H9 (cell line): Measurements from ENCODE around the gene FSTL1. TPM values are rescaled to one million over a fixed set of nuclear protein-coding genes. Genes with fewer than 3 reads are reported as not detected.

Source experiments
- DNase-seq: peaks from one replicate; pipeline ENCODE4 v3.0.0-alpha.2; 2017
- H2AFZ ChIP-seq: one replicate; pipeline ENCODE4 v1.6.1; 2013; ENCODE audit warnings: mild to moderate bottlenecking, low read length, control low read depth, moderate library complexity
- H2AK5ac ChIP-seq: 2 replicates; pipeline ENCODE4 v1.6.1; 2013; ENCODE audit warnings: low read length, control low read depth, mixed read lengths; ENCODE audit not compliant: insufficient read length
- H2BK120ac ChIP-seq: one replicate; pipeline ENCODE4 v1.6.1; 2013; ENCODE audit warnings: low read depth, mild to moderate bottlenecking, low read length, control low read depth, inconsistent platforms; ENCODE audit not compliant: poor library complexity, severe bottlenecking
- H2BK12ac ChIP-seq: 2 replicates; pipeline ENCODE4 v1.6.1; 2013; ENCODE audit warnings: low read length, control low read depth, mixed read lengths, low read depth; ENCODE audit not compliant: insufficient read length
- H2BK15ac ChIP-seq: 2 replicates; pipeline ENCODE4 v1.6.1; 2013; ENCODE audit warnings: low read depth, low read length, control low read depth
- H2BK20ac ChIP-seq: one replicate; pipeline ENCODE4 v1.6.1; 2013; ENCODE audit warnings: low read depth, mild to moderate bottlenecking, low read length, control low read depth, inconsistent platforms; ENCODE audit not compliant: poor library complexity, severe bottlenecking
- H2BK5ac ChIP-seq: 2 replicates; pipeline ENCODE4 v1.6.1; 2013; ENCODE audit warnings: low read length, control low read depth, mixed read lengths; ENCODE audit not compliant: insufficient read length
- H3K14ac ChIP-seq: 2 replicates; pipeline ENCODE4 v1.6.1; 2013; ENCODE audit warnings: low read length, control low read depth; ENCODE audit not compliant: insufficient read depth
- H3K18ac ChIP-seq: 2 replicates; pipeline ENCODE4 v1.6.1; 2013; ENCODE audit warnings: low read depth, mild to moderate bottlenecking, mixed read lengths, low read length, control low read depth; ENCODE audit not compliant: insufficient read length
- H3K23ac ChIP-seq: 2 replicates; pipeline ENCODE4 v1.6.1; 2013; ENCODE audit warnings: low read length, control low read depth, mixed read lengths, low read depth; ENCODE audit not compliant: insufficient read length
- H3K23me2 ChIP-seq: 2 replicates; pipeline ENCODE4 v1.6.1; 2013; ENCODE audit warnings: low read depth, mild to moderate bottlenecking, mixed read lengths, low read length, control low read depth; ENCODE audit not compliant: insufficient read length, poor library complexity, severe bottlenecking
- H3K27ac ChIP-seq: 2 replicates; pipeline ENCODE4 v1.5.1; 2013; ENCODE audit warnings: low read length, control low read depth, mixed read lengths, low read depth; ENCODE audit not compliant: insufficient read length
- H3K27me3 ChIP-seq: 2 replicates; pipeline ENCODE4 v1.6.1; 2013; ENCODE audit warnings: low read length, control low read depth, inconsistent platforms; ENCODE audit not compliant: insufficient read depth
- H3K4ac ChIP-seq: 2 replicates; pipeline ENCODE4 v1.6.1; 2013; ENCODE audit warnings: low read depth, mild to moderate bottlenecking, control low read depth, inconsistent platforms, low read length, moderate library complexity
- H3K4me1 ChIP-seq: 2 replicates; pipeline ENCODE4 v1.6.1; 2013; ENCODE audit warnings: low read length, control low read depth, inconsistent platforms; ENCODE audit not compliant: insufficient read depth
- H3K4me2 ChIP-seq: 2 replicates; pipeline ENCODE4 v1.6.1; 2013; ENCODE audit warnings: low read length, control low read depth, mixed read lengths; ENCODE audit not compliant: insufficient read length, insufficient read depth
- H3K56ac ChIP-seq: 2 replicates; pipeline ENCODE4 v1.6.1; 2013; ENCODE audit warnings: low read depth, mild to moderate bottlenecking, mixed read lengths, low read length, control low read depth; ENCODE audit not compliant: insufficient read length
- H3K79me1 ChIP-seq: 2 replicates; pipeline ENCODE4 v1.6.1; 2013; ENCODE audit warnings: low read depth, mild to moderate bottlenecking, moderate library complexity, low read length, control low read depth, inconsistent platforms; ENCODE audit not compliant: insufficient read depth, poor library complexity, severe bottlenecking
- H3K79me2 ChIP-seq: 2 replicates; pipeline ENCODE4 v1.6.1; 2013; ENCODE audit warnings: low read length, control low read depth, inconsistent platforms; ENCODE audit not compliant: insufficient read depth
- H3K9ac ChIP-seq: 2 replicates; pipeline ENCODE4 v1.6.1; 2013; ENCODE audit warnings: low read length, control low read depth, mixed read lengths; ENCODE audit not compliant: insufficient read length; ENCODE audit errors: extremely low read depth
- H3K9me3 ChIP-seq: one replicate; pipeline ENCODE4 v1.6.1; 2013; ENCODE audit warnings: low read depth, low read length, inconsistent platforms; ENCODE audit not compliant: control insufficient read depth
- H3T11ph ChIP-seq: one replicate; pipeline ENCODE4 v1.6.1; 2013; ENCODE audit warnings: mild to moderate bottlenecking, low read length, control low read depth, inconsistent platforms
- H4K20me1 ChIP-seq: one replicate; pipeline ENCODE4 v1.6.1; 2013; ENCODE audit not compliant: control insufficient read depth, insufficient read length, insufficient read depth
- H4K5ac ChIP-seq: 2 replicates; pipeline ENCODE4 v1.6.1; 2013; ENCODE audit warnings: low read depth, mild to moderate bottlenecking, mixed read lengths, low read length, control low read depth; ENCODE audit not compliant: insufficient read length
- H4K8ac ChIP-seq: replicated peaks from 2 replicates; pipeline ENCODE4 v1.6.1; 2013; ENCODE audit warnings: low read length, control low read depth, mixed read lengths, low read depth; ENCODE audit not compliant: insufficient read length
- H4K91ac ChIP-seq: 2 replicates; pipeline ENCODE4 v1.6.1; 2013; ENCODE audit warnings: low read depth, mild to moderate bottlenecking, moderate library complexity, mixed read lengths, low read length, control low read depth; ENCODE audit not compliant: insufficient read length
- H3K27ac Mint-ChIP-seq, 3 experiments: 2 replicates in 2 of 3; 3 replicates in 1 of 3; pipeline ENCODE4 v1.8.0; 2020 to 2021; ENCODE audit warnings: mixed read lengths in 3 of 3, mild to moderate bottlenecking in 1 of 3, moderate library complexity in 1 of 3
- H3K27me3 Mint-ChIP-seq: 2 replicates; pipeline ENCODE4 v1.8.0; 2021; ENCODE audit warnings: low read depth, mild to moderate bottlenecking, moderate library complexity, mixed read lengths
- H3K36me3 Mint-ChIP-seq, 3 experiments: 2 replicates in 2 of 3; 3 replicates in 1 of 3; pipeline ENCODE4 v1.8.0; 2020 to 2021; ENCODE audit warnings: low read depth in 3 of 3, mixed read lengths in 3 of 3; ENCODE audit not compliant: insufficient read depth in 1 of 3
- H3K4me1 Mint-ChIP-seq, 2 experiments: 2 replicates each; pipeline ENCODE4 v1.8.0; 2020; ENCODE audit warnings: mixed read lengths in 2 of 2
- H3K4me3 Mint-ChIP-seq, 2 experiments: 2 replicates in 1 of 2; 3 replicates in 1 of 2; pipeline ENCODE4 v1.8.0; 2020 to 2021; ENCODE audit warnings: mild to moderate bottlenecking in 2 of 2, mixed read lengths in 2 of 2, moderate library complexity in 1 of 2
- H3K9me3 Mint-ChIP-seq, 2 experiments: 2 replicates in 1 of 2; 3 replicates in 1 of 2; pipeline ENCODE4 v1.8.0; 2020; ENCODE audit warnings: mild to moderate bottlenecking in 2 of 2, mixed read lengths in 2 of 2, moderate library complexity in 1 of 2
- WGBS: extraction: QIAGEN DNeasy Blood & Tissue Kit; methylation state at CpG from one replicate; pipeline ENCODE4 v1.1.7; 2013; ENCODE audit warnings: missing lambda C conversion rate, low lambda C conversion rate, mixed read lengths; ENCODE audit not compliant: insufficient read length; ENCODE audit errors: extremely low coverage; 5-methylcytosine and 5-hydroxymethylcytosine counted together
- total RNA-seq: library from RNA; stranded (reverse); gene quantifications from 2 replicates; pipeline ENCODE4 v1.2.1, GENCODE V29; 2021
- TF ChIP-seq, protein P1 (sequence below): fragments of 200-600 bp; sonication (generic); conservative IDR thresholded peaks from 3 replicates; pipeline ENCODE4 v1.8.0; 2021; ENCODE audit warnings: antibody characterized with exemption, mild to moderate bottlenecking

FSTL1 gene
- total RNA-seq, 1 experiment from 2014 or later, result 326 TPM

DNA sequence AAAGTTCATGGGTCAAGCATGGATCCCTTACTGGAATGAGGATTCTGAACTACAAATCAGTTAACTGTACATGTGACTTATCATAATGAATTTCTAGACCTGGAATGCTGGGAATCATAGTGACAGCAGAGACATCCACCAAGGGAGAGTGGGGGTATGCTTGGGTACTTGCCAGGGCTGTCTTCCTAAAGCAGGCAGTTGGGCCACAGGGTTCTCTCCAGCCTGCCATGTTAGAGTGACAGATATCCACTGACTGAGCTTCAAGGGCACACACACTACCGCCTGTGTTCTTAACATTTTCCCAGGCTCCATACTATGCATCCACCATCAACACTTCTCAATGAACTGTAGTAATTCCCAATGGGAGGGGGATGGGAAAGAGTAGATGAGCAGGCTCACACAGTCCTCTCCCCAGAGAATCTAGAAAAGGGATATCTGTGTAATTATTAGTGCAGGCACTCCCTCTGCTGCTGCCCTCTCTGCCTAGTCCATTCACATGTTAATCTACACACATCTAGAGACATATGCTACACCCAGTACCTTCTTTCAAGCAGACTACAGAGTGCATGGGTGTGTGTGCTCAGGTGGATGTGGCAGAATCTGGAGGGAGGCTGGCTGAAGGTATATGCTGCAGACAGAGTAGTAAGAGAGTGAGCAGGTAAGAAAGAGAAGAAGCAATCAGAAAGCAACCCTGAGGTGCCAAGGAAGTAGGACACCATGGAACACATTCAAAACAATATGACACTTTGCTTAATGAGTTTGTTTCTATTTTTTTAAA lies 3.7 kb downstream of the FSTL1 start:
- no peak for DNase-seq
- no CpG with 5 or more reads among the region's 1 CpG for WGBS
- H2BK20ac ChIP-seq, result no peak overlapping the region
- H3K9me3 ChIP-seq, result no peaks in the 10 kb centered on the region
- H3K79me2 ChIP-seq, result peaks cover 18% of the 10 kb centered on the region
- Mint-ChIP-seq H3K4me1 (peaks cover 39 to 40% of the 10 kb centered on the region in 2 experiments), H3K36me3 (peaks cover 8 to 21% (median 11%) of the 10 kb centered on the region in 3 experiments), H3K4me3 (no peak overlapping the region; a peak in 1 of 5 replicates), H3K27ac (peak overlapping the region in 2 of 3 experiments; percentile 49 to 71; a peak in 3 of 7 replicates), H3K9me3 (no peaks in the 10 kb centered on the region), H3K27me3 (no peaks in the 10 kb centered on the region; the same call in 1 of the 2 replicates)
- no peak overlapping the region for H3T11ph ChIP-seq
- H2BK5ac ChIP-seq, result no peak overlapping the region
- TF ChIP-seq, protein P1, sequence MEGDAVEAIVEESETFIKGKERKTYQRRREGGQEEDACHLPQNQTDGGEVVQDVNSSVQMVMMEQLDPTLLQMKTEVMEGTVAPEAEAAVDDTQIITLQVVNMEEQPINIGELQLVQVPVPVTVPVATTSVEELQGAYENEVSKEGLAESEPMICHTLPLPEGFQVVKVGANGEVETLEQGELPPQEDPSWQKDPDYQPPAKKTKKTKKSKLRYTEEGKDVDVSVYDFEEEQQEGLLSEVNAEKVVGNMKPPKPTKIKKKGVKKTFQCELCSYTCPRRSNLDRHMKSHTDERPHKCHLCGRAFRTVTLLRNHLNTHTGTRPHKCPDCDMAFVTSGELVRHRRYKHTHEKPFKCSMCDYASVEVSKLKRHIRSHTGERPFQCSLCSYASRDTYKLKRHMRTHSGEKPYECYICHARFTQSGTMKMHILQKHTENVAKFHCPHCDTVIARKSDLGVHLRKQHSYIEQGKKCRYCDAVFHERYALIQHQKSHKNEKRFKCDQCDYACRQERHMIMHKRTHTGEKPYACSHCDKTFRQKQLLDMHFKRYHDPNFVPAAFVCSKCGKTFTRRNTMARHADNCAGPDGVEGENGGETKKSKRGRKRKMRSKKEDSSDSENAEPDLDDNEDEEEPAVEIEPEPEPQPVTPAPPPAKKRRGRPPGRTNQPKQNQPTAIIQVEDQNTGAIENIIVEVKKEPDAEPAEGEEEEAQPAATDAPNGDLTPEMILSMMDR, result no peak
- no peak overlapping the region for H3K27ac ChIP-seq
- H3K4me2 ChIP-seq, result peak overlapping the region; percentile 16
- H2AK5ac ChIP-seq, result no peak overlapping the region
- peaks cover 5% of the 10 kb centered on the region for H3K23me2 ChIP-seq
- no peaks in the 10 kb centered on the region for H4K20me1 ChIP-seq
- no peak overlapping the region for H3K4ac ChIP-seq
- no peak overlapping the region for H2BK12ac ChIP-seq
- H3K14ac ChIP-seq, result no peak overlapping the region
- no peak overlapping the region for H4K8ac ChIP-seq
- no peak overlapping the region for H4K5ac ChIP-seq
- H2AFZ ChIP-seq, result no peak overlapping the region
- no peaks in the 10 kb centered on the region for H3K79me1 ChIP-seq
- H3K4me1 ChIP-seq, result peaks cover 13% of the 10 kb centered on the region
- H4K91ac ChIP-seq, result no peak overlapping the region
- H2BK15ac ChIP-seq, result no peak overlapping the region
- H3K18ac ChIP-seq, result no peak overlapping the region
- H3K56ac ChIP-seq, result no peak overlapping the region
- no peaks in the 10 kb centered on the region for H3K27me3 ChIP-seq
- H3K9ac ChIP-seq, result no peak overlapping the region
- no peak overlapping the region for H2BK120ac ChIP-seq
- H3K23ac ChIP-seq, result no peak overlapping the region
